SK-N-SH (cell line): ENCODE data around the gene ZNF577. TPM values are rescaled to one million over a fixed set of nuclear protein-coding genes. Genes with fewer than 3 reads are reported as not detected.

Source experiments
- CTCF ChIA-PET: fragments of 300-600, 350-600 bp; formaldehyde crosslinking; extraction: SDS; loops from one replicate; lab custom pipeline; 2021; lab: Yijun Ruan, JAX
- POLR2A ChIA-PET: fragments of 350-600 bp; sonication (Branson Sonifier 250); formaldehyde crosslinking; extraction: SDS; loops from one replicate; lab custom pipeline; 2020; ENCODE audit warnings: antibody characterized with exemption, inconsistent platforms; lab: Yijun Ruan, JAX
- DNase-seq: peaks from one replicate; pipeline ENCODE4 v3.0.0; 2012
- H2AFZ ChIP-seq: fragments of 200-600 bp; sonication (generic); 2 replicates; pipeline ENCODE4 v1.8.1; 2016; ENCODE audit warnings: antibody characterized with exemption, mild to moderate bottlenecking, low read depth
- H3F3A ChIP-seq: fragments of 200-600 bp; sonication (generic); replicated peaks from 2 replicates; pipeline ENCODE3; 2016; ENCODE audit warnings: antibody characterized with exemption, mild to moderate bottlenecking; ENCODE audit not compliant: insufficient read depth
- H3K27ac ChIP-seq, 2 experiments: fragments of 200-500 bp in 1 of 2; fragments of 200-600 bp in 1 of 2; sonication (Bioruptor generic) in 1 of 2; sonication (generic), shearing (Covaris generic) in 1 of 2; 2 replicates each; pipeline versions ENCODE4 v1.5.1 to v1.6.1; 2014 to 2016; ENCODE audit warnings: low read depth in 2 of 2, inconsistent platforms in 1 of 2, low read length in 1 of 2, mild to moderate bottlenecking in 1 of 2, mixed read lengths in 1 of 2
- H3K27me3 ChIP-seq: fragments of 200-600 bp; sonication (generic), shearing (Covaris generic); 2 replicates; pipeline ENCODE4 v1.6.1; 2016; ENCODE audit warnings: mixed run types; ENCODE audit not compliant: insufficient read depth
- H3K36me3 ChIP-seq, 2 experiments: fragments of 200-500 bp in 1 of 2; fragments of 200-600 bp in 1 of 2; sonication (Bioruptor generic) in 1 of 2; sonication (generic) in 1 of 2; replicated peaks in 1 of 2; 2 replicates each; pipeline versions ENCODE3 to v1.5.1; 2014 to 2016; ENCODE audit warnings: low read length in 1 of 2, mild to moderate bottlenecking in 1 of 2; ENCODE audit not compliant: insufficient read depth in 2 of 2, control insufficient read depth in 1 of 2
- H3K4me1 ChIP-seq, 2 experiments: fragments of 200-500 bp in 1 of 2; fragments of 200-600 bp in 1 of 2; sonication (Bioruptor generic) in 1 of 2; sonication (generic), shearing (Covaris generic) in 1 of 2; 2 replicates each; pipeline versions ENCODE4 v1.5.1 to v1.6.1; 2014 to 2016; ENCODE audit warnings: low read depth in 1 of 2, low read length in 1 of 2, mixed run types in 1 of 2; ENCODE audit not compliant: insufficient read depth in 2 of 2, control insufficient read depth in 1 of 2
- H3K4me2 ChIP-seq: fragments of 200-600 bp; sonication (generic), shearing (Covaris generic); 2 replicates; pipeline ENCODE4 v1.6.1; 2017; ENCODE audit warnings: mixed run types
- H3K4me3 ChIP-seq, 2 experiments: fragments of 200-500 bp in 1 of 2; fragments of 200-600 bp in 1 of 2; sonication (Bioruptor generic) in 1 of 2; sonication (generic), shearing (Covaris generic) in 1 of 2; 2 replicates each; pipeline versions ENCODE4 v1.5.1 to v1.8.1; 2014 to 2016; ENCODE audit warnings: low read depth in 2 of 2, inconsistent platforms in 1 of 2, low read length in 1 of 2, mild to moderate bottlenecking in 1 of 2, mixed read lengths in 1 of 2, moderate library complexity in 1 of 2
- H3K79me2 ChIP-seq: fragments of 200-600 bp; sonication (generic); 2 replicates; pipeline ENCODE4 v1.8.1; 2017; ENCODE audit warnings: mild to moderate bottlenecking; ENCODE audit not compliant: insufficient read depth
- H3K9ac ChIP-seq: fragments of 200-600 bp; sonication (generic); 2 replicates; pipeline ENCODE4 v1.6.1; 2017; ENCODE audit warnings: mixed run types
- H3K9me2 ChIP-seq: fragments of 200-600 bp; sonication (generic); 2 replicates; pipeline ENCODE4 v1.6.1; 2017; ENCODE audit warnings: mixed run types
- H3K9me3 ChIP-seq: fragments of 200-600 bp; sonication (generic); 2 replicates; pipeline ENCODE4 v1.6.1; 2017; ENCODE audit warnings: mixed run types, mild to moderate bottlenecking, moderate library complexity
- H4K20me1 ChIP-seq: fragments of 200-600 bp; sonication (generic); 2 replicates; pipeline ENCODE4 v1.6.1; 2017; ENCODE audit warnings: mild to moderate bottlenecking, mixed run types; ENCODE audit not compliant: insufficient read depth
- CHD2 ChIP-seq: fragments of 150-350 bp; IDR thresholded peaks from 2 replicates; pipeline ENCODE4 v1.6.1; 2018; ENCODE audit warnings: low read length; ENCODE audit not compliant: partially characterized antibody
- ELF1 ChIP-seq: IDR thresholded peaks from 2 replicates; pipeline ENCODE4 v1.4.0; 2012
- EP300 ChIP-seq, 2 experiments: IDR thresholded peaks; 2 replicates each; pipeline versions ENCODE4 v1.4.0 to v1.6.1; 2012; ENCODE audit warnings: borderline replicate concordance in 1 of 2, low read depth in 1 of 2, low read length in 1 of 2
- EZH2phosphoT487 ChIP-seq: fragments of 200-600 bp; sonication (generic); IDR thresholded peaks from 2 replicates; pipeline ENCODE4 v1.6.1; 2017; ENCODE audit warnings: low read depth, mixed run types, mild to moderate bottlenecking, antibody characterized with exemption, moderate library complexity, borderline replicate concordance
- FOSL2 ChIP-seq: IDR thresholded peaks from 2 replicates; pipeline ENCODE4 v1.4.0; 2012; ENCODE audit warnings: low read depth, mild to moderate bottlenecking, moderate library complexity, borderline replicate concordance
- GATA2 ChIP-seq: sonication (generic); formaldehyde crosslinking; IDR thresholded peaks from 2 replicates; pipeline ENCODE4 v1.5.0; 2020; ENCODE audit warnings: mild to moderate bottlenecking, missing genetic modification reagents
- NRF1 ChIP-seq: IDR thresholded peaks from 2 replicates; pipeline ENCODE4 v1.6.1; 2012; ENCODE audit warnings: low read depth, mild to moderate bottlenecking, low read length
- RAD21 ChIP-seq: IDR thresholded peaks from 2 replicates; pipeline ENCODE4 v1.6.1; 2012; ENCODE audit warnings: mild to moderate bottlenecking, low read length
- RFX5 ChIP-seq: IDR thresholded peaks from 2 replicates; pipeline ENCODE4 v1.6.1; 2012; ENCODE audit warnings: mild to moderate bottlenecking, improper control_type of control experiment, low read length
- TAF1 ChIP-seq: IDR thresholded peaks from 2 replicates; pipeline ENCODE4 v1.6.1; 2012; ENCODE audit warnings: low read depth, mild to moderate bottlenecking, low read length, moderate library complexity, borderline replicate concordance
- whole genome bisulfite sequencing: methylation state at CpG from one replicate; pipeline ENCODE4 v1.1.6; 2017; ENCODE audit warnings: low lambda C conversion rate; 5-methylcytosine and 5-hydroxymethylcytosine counted together
- polyA plus RNA-seq, 3 experiments: library from polyadenylated mRNA; depleted of rRNA; stranded (reverse); fragments of >200 nt; gene quantifications; 2 replicates each; pipeline ENCODE4 v1.2.3, GENCODE V29; 2012
- TF ChIP-seq, protein P1 (sequence below): IDR thresholded peaks from 2 replicates; pipeline ENCODE4 v1.4.0; 2012; ENCODE audit warnings: low read depth
- TF ChIP-seq, protein P2 (sequence below): IDR thresholded peaks from 2 replicates; pipeline ENCODE4 v1.6.1; 2012; ENCODE audit warnings: mild to moderate bottlenecking, low read depth, low read length, moderate library complexity
- TF ChIP-seq, protein P3 (sequence below): fragments of 150-350 bp; IDR thresholded peaks from 2 replicates; pipeline ENCODE4 v1.6.1; 2016; ENCODE audit warnings: mild to moderate bottlenecking, low read depth, low read length

ZNF577 gene
- polyA plus RNA-seq, 1 of the 3 experiments (the other 2 are of a cell fraction) = 6.8 TPM

DNA sequence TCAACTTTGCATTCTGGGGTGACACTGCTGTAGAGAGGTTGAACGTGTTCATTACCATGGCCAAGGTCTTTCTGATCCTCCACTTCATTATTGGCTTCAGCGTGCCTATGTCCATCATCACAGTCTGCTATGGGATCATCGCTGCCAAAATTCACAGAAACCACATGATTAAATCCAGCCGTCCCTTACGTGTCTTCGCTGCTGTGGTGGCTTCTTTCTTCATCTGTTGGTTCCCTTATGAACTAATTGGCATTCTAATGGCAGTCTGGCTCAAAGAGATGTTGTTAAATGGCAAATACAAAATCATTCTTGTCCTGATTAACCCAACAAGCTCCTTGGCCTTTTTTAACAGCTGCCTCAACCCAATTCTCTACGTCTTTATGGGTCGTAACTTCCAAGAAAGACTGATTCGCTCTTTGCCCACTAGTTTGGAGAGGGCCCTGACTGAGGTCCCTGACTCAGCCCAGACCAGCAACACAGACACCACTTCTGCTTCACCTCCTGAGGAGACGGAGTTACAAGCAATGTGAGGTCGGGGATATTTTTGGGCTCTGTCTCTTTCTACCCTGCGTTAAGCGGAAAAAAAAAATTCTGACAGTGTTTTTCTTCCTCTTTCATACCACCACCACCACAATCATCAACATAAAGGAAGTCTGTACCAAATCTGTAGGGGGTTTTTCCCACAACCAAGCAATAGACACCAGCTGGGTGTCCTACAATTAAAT, 63.3 kb downstream of the ZNF577 start:
- no peak overlapping the region for H3K27ac ChIP-seq
- no peak for DNase-seq
- 2% methylated on average over 13 of the region's 13 CpGs for WGBS
- CTCF ChIA-PET = no interaction called here
- no peaks in the 10 kb centered on the region for H3K9me2 ChIP-seq
- no peak overlapping the region for H3K4me2 ChIP-seq
- no peak overlapping the region for H2AFZ ChIP-seq
- no peak overlapping the region for H3K4me3 ChIP-seq
- POLR2A ChIA-PET = no interaction called here
- H4K20me1 ChIP-seq = no peaks in the 10 kb centered on the region
- H3K9ac ChIP-seq = no peak overlapping the region
- no peaks in the 10 kb centered on the region for H3F3A ChIP-seq
- H3K27me3 ChIP-seq = no peaks in the 10 kb centered on the region
- TF ChIP-seq FOSL2 (no peak), NRF1 (no peak), CHD2 (no peak), RAD21 (no peak), TAF1 (no peak), EP300 (IDR thresholded peaks at IDR 0.05; ENCODE audit: borderline replicate concordance in 1 of 2, low read depth in 1 of 2, low read length in 1 of 2) (no peak), RFX5 (no peak), EZH2phosphoT487 (no peak), ELF1 (no peak), GATA2 (no peak)
- TF ChIP-seq, protein P1, sequence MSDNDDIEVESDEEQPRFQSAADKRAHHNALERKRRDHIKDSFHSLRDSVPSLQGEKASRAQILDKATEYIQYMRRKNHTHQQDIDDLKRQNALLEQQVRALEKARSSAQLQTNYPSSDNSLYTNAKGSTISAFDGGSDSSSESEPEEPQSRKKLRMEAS = no peak
- TF ChIP-seq, protein P2, sequence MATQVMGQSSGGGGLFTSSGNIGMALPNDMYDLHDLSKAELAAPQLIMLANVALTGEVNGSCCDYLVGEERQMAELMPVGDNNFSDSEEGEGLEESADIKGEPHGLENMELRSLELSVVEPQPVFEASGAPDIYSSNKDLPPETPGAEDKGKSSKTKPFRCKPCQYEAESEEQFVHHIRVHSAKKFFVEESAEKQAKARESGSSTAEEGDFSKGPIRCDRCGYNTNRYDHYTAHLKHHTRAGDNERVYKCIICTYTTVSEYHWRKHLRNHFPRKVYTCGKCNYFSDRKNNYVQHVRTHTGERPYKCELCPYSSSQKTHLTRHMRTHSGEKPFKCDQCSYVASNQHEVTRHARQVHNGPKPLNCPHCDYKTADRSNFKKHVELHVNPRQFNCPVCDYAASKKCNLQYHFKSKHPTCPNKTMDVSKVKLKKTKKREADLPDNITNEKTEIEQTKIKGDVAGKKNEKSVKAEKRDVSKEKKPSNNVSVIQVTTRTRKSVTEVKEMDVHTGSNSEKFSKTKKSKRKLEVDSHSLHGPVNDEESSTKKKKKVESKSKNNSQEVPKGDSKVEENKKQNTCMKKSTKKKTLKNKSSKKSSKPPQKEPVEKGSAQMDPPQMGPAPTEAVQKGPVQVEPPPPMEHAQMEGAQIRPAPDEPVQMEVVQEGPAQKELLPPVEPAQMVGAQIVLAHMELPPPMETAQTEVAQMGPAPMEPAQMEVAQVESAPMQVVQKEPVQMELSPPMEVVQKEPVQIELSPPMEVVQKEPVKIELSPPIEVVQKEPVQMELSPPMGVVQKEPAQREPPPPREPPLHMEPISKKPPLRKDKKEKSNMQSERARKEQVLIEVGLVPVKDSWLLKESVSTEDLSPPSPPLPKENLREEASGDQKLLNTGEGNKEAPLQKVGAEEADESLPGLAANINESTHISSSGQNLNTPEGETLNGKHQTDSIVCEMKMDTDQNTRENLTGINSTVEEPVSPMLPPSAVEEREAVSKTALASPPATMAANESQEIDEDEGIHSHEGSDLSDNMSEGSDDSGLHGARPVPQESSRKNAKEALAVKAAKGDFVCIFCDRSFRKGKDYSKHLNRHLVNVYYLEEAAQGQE = no peak
- TF ChIP-seq, protein P3, sequence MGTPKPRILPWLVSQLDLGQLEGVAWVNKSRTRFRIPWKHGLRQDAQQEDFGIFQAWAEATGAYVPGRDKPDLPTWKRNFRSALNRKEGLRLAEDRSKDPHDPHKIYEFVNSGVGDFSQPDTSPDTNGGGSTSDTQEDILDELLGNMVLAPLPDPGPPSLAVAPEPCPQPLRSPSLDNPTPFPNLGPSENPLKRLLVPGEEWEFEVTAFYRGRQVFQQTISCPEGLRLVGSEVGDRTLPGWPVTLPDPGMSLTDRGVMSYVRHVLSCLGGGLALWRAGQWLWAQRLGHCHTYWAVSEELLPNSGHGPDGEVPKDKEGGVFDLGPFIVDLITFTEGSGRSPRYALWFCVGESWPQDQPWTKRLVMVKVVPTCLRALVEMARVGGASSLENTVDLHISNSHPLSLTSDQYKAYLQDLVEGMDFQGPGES = no peak
- H3K36me3 ChIP-seq = peaks cover 0 to 4% of the 10 kb centered on the region in 2 experiments
- no peaks in the 10 kb centered on the region; a peak in 1 of 4 replicates for H3K4me1 ChIP-seq
- no peaks in the 10 kb centered on the region for H3K79me2 ChIP-seq
- H3K9me3 ChIP-seq = peaks cover 4% of the 10 kb centered on the region
